Measurements from ENCODE around the gene CNOT1. TPM values are rescaled to one million over a fixed set of nuclear protein-coding genes. Genes with fewer than 3 reads are reported as not detected.
"Not testable (repeated sequence)": the region's sequence is repeated elsewhere in the genome, so short reads cannot be mapped to it uniquely, and the experiment has no call there.

The CNOT1 gene
- total and polyA plus RNA-seq, 7 experiments from 2014 or later = 81.2 to 249 (median 232) TPM

DNA sequence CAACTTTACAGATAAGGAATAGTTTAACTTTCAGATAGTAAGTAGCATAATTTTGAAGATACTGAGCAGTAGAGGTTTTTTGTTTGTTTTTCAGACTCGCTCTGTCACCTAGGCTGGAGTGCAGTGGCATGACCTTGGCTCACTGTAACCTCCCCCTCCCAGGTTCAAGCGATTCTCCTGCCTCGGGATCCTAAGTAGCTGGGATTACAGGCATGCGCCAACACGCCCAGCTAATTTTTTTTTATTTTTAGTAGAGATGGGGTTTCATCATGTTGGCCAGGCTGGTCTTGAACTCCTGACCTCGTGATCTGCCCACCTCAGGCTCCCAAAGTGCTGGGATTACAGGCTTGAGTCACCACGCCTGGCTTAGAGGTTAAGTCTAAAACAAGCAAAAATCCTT, 16.7 kb downstream of the CNOT1 start:
- Mint-ChIP-seq H3K4me3 (peak overlapping the region in 1 of 10 donors; percentile 7), H3K4me1 (peaks cover 18 to 53% (median 44%) of the 10 kb centered on the region in 7 donors)
- not testable (repeated sequence) for H3K9me3 Mint-ChIP-seq

DNA sequence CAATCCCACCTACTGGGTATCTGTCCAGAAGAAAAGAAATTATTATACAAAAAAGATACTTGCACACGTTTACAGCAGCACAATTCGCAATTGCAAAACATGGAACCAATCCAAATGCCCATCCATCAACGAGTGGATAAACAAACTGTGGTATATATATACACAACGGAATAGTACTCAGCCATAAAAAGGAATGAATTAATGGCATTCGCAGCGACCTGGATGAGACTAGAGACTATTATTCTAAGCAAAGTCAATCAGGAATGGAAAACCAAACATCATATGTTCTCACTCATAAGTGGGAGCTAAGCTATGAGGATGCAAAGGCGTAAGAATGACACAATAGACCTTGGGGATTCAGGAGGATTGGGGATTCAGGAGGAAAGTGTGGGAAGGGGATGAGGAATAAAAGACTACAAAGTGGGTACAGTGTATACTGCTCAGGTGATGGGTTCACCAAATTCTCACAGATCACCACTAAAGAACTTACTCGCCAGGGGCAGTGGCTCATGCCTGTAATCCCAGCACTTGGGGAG, 21.0 kb downstream of the CNOT1 start:
- Mint-ChIP-seq H3K36me3 (peaks cover 0 to 25% (median 14%) of the 10 kb centered on the region in 5 donors), H3K27ac (peak overlapping the region in 6 of 9 donors; percentile 1 to 82 (median 37)), H3K9me3 (peaks cover 0 to 2% (median 0%) of the 10 kb centered on the region in 11 donors), H3K4me3 (peak overlapping the region in 3 of 10 donors; percentile 18 to 45 (median 21)), H3K4me1 (peaks cover 12 to 50% (median 44%) of the 10 kb centered on the region in 7 donors), H3K27me3 (no peaks in the 10 kb centered on the region)
- Histone ChIP-seq H3K4me1 (ENCODE audit: control insufficient read depth in 2 of 2, insufficient read depth in 2 of 2, low read length in 2 of 2) (peaks cover 2 to 7% of the 10 kb centered on the region in 2 donors), H3K9me3 (ENCODE audit: control insufficient read depth in 2 of 3, low read length in 3 of 3) (no peaks in the 10 kb centered on the region), H3K4me3 (ENCODE audit: low read length) (no peak overlapping the region), H3K27me3 (ENCODE audit: control insufficient read depth in 2 of 2, insufficient read depth in 2 of 2, low read length in 2 of 2) (no peaks in the 10 kb centered on the region), H3K27ac (ENCODE audit: low read depth, low read length) (no peak overlapping the region), H3K36me3 (ENCODE audit: control insufficient read depth in 2 of 3, insufficient read depth in 3 of 3, low read length in 3 of 3) (peaks cover 0 to 11% (median 0%) of the 10 kb centered on the region in 3 experiments)
- ChIA-PET POLR2A (no interaction called here), CTCF (no interaction called here)
- intact Hi-C loops (cut with micrococcal nuclease) = no loop called here
- ATAC-seq = no peak
- DNase-seq = no peak

More for the DNA sequence above, 16.7 kb downstream of the CNOT1 start:
- intact Hi-C loops (cut with micrococcal nuclease); CTCF ChIA-PET; H3K27me3 Mint-ChIP-seq; H3K4me3 ChIP-seq (ENCODE audit: low read length); DNase-seq; POLR2A ChIA-PET; H3K27ac ChIP-seq (ENCODE audit: low read depth, low read length); ATAC-seq; H3K9me3 ChIP-seq (ENCODE audit: control insufficient read depth in 2 of 3, low read length in 3 of 3); H3K27me3 ChIP-seq (ENCODE audit: control insufficient read depth in 2 of 2, insufficient read depth in 2 of 2, low read length in 2 of 2): not testable (repeated sequence)
- H3K4me1 ChIP-seq (ENCODE audit: control insufficient read depth in 2 of 2, insufficient read depth in 2 of 2, low read length in 2 of 2) = peaks cover 0 to 11% of the 10 kb centered on the region in 2 donors
- H3K27ac Mint-ChIP-seq = peak overlapping the region in 3 of 9 donors; percentile 34 to 81 (median 80)
- peaks cover 0 to 15% (median 0%) of the 10 kb centered on the region in 3 experiments for H3K36me3 ChIP-seq (ENCODE audit: control insufficient read depth in 2 of 3, insufficient read depth in 3 of 3, low read length in 3 of 3)
- H3K36me3 Mint-ChIP-seq = peaks cover 0 to 27% (median 22%) of the 10 kb centered on the region in 5 donors

DNA sequence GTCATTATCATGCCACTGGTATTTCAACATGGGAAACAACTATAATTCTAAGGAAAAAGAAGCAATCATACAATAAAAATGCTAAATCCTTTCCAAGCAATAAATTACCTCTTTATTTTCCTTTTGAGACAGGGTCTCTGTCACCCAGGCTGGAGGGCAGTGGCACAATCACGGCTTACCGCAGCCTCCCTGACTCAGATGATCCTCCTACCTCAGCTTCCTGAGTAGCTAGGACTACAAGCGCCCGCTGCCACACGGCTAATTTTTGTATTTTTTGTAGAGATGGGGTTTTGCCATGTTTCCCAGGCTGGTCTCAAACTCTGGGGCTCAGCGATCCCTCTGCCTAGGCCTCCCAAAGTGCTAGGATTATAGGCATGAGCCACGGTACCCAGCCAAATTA, 24.1 kb downstream of the CNOT1 start:
- POLR2A ChIA-PET = no interaction called here
- intact Hi-C loops (cut with micrococcal nuclease) = no loop called here
- CTCF ChIA-PET = no interaction called here
- peaks cover 0 to 16% (median 0%) of the 10 kb centered on the region in 3 experiments for H3K36me3 ChIP-seq (ENCODE audit: control insufficient read depth in 2 of 3, insufficient read depth in 3 of 3, low read length in 3 of 3)
- no peaks in the 10 kb centered on the region for H3K9me3 ChIP-seq (ENCODE audit: control insufficient read depth in 2 of 3, low read length in 3 of 3)
- Mint-ChIP-seq H3K36me3 (peaks cover 0 to 21% (median 12%) of the 10 kb centered on the region in 5 donors), H3K9me3 (peaks cover 0 to 2% (median 0%) of the 10 kb centered on the region in 11 donors), H3K4me3 (no peak overlapping the region), H3K4me1 (peaks cover 27 to 54% (median 47%) of the 10 kb centered on the region in 7 donors), H3K27ac (no peak overlapping the region), H3K27me3 (no peaks in the 10 kb centered on the region)
- H3K27me3 ChIP-seq (ENCODE audit: control insufficient read depth in 2 of 2, insufficient read depth in 2 of 2, low read length in 2 of 2) = no peaks in the 10 kb centered on the region
- ATAC-seq = no peak
- H3K4me3 ChIP-seq (ENCODE audit: low read length) = no peak overlapping the region
- peaks cover 4% of the 10 kb centered on the region in 2 donors for H3K4me1 ChIP-seq (ENCODE audit: control insufficient read depth in 2 of 2, insufficient read depth in 2 of 2, low read length in 2 of 2)
- H3K27ac ChIP-seq (ENCODE audit: low read depth, low read length) = no peak overlapping the region
- no peak for DNase-seq

DNA sequence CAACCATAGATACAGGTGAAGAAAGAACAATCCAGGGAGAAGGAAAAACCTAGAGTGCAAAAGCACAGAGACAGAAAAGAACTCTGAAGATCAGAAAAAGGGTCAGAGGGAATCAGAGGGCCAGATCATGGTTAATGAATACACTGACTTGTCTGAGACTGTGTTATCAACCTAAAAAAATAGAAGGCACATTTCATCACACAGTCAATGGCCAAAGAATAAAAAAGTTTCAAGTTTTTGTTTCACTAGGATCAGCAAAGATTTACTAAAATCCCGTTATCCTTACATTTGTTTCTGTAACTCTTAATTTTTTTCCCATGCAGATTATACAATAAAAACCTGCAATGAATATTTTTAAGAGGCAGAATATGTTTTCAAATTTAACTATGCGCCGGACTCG, 38.5 kb downstream of the CNOT1 start:
- ATAC-seq (no peak), DNase-seq (no peak)
- peaks cover 0 to 4% of the 10 kb centered on the region in 2 donors for H3K4me1 ChIP-seq (ENCODE audit: control insufficient read depth in 2 of 2, insufficient read depth in 2 of 2, low read length in 2 of 2)
- peaks cover 18 to 55% (median 22%) of the 10 kb centered on the region in 3 experiments for H3K36me3 ChIP-seq (ENCODE audit: control insufficient read depth in 2 of 3, insufficient read depth in 3 of 3, low read length in 3 of 3)
- Mint-ChIP-seq H3K36me3 (peaks cover 0 to 51% (median 36%) of the 10 kb centered on the region in 5 donors), H3K4me3 (no peak overlapping the region), H3K9me3 (no peaks in the 10 kb centered on the region), H3K27me3 (no peaks in the 10 kb centered on the region), H3K27ac (peak overlapping the region in 5 of 9 donors; percentile 31 to 90 (median 50)), H3K4me1 (peaks cover 15 to 39% (median 20%) of the 10 kb centered on the region in 7 donors)
- CTCF ChIA-PET = interaction anchor here (0.7 kb wide), 1 partner anchor 56 kb away, joined by 3 read pairs; no protein-coding TSS in a partner anchor
- POLR2A ChIA-PET = no interaction called here
- H3K4me3 ChIP-seq (ENCODE audit: low read length) = no peak overlapping the region
- no peaks in the 10 kb centered on the region for H3K9me3 ChIP-seq (ENCODE audit: control insufficient read depth in 2 of 3, low read length in 3 of 3)
- intact Hi-C loops (cut with micrococcal nuclease) = no loop called here
- no peak overlapping the region for H3K27ac ChIP-seq (ENCODE audit: low read depth, low read length)
- H3K27me3 ChIP-seq (ENCODE audit: control insufficient read depth in 2 of 2, insufficient read depth in 2 of 2, low read length in 2 of 2) = no peaks in the 10 kb centered on the region

DNA sequence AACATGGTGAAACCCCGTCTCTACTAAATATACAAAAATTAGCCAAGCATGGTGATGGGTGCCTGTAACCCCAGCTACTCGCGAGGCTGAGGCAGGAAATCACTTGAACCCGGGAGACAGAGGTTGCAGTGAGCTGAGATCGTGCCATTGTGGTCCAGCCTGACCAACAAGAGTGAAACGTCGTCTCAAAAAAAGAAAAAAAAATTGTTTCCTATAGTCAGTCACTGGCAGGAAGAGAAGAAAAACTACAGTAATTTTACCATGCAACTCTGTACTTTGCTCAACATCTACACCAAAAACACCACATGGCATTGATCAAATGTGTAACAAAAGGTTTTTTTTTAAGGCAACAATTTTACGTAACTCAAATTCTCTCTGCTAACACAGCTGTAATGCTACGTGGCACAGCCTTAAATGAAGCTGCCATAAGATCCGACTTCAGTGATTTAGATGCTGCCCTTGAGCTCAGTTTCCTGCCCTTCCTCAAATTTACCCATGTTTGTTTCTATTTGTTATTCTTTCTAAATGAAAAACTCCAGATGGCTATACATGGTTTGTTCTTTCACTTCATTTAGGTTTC, 40.2 kb downstream of the CNOT1 start:
- POLR2A ChIA-PET = interaction anchor here (1.6 kb wide), 1 partner anchor 40 kb away, joined by 5 read pairs; the partner anchor contains the start of gene CNOT1

DNA sequence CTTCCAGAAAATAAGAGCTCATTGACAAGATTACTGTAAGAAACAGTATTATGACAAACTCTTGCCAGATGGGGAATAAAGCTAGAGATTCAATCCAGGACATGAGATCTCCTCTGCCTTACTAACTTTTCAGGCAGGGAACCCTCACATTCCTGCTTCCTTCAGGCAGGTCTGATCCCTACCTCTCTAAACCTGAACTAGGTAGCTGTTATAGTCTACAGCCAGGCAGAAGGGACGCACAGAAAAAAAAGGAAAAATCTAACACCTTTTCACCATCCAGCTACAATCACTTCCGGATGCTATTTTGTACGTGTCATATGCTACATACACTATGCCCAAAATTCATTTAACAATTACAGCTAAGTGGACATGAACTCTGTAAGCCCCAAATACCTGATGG, 41.2 kb downstream of the CNOT1 start:
- Histone ChIP-seq H3K27me3 (ENCODE audit: control insufficient read depth in 2 of 2, insufficient read depth in 2 of 2, low read length in 2 of 2) (no peaks in the 10 kb centered on the region), H3K4me1 (ENCODE audit: control insufficient read depth in 2 of 2, insufficient read depth in 2 of 2, low read length in 2 of 2) (peaks cover 0 to 4% of the 10 kb centered on the region in 2 donors), H3K4me3 (ENCODE audit: low read length) (no peak overlapping the region), H3K27ac (ENCODE audit: low read depth, low read length) (peak overlapping the region; percentile 12), H3K36me3 (ENCODE audit: control insufficient read depth in 2 of 3, insufficient read depth in 3 of 3, low read length in 3 of 3) (peaks cover 23 to 70% (median 29%) of the 10 kb centered on the region in 3 experiments), H3K9me3 (ENCODE audit: control insufficient read depth in 2 of 3, low read length in 3 of 3) (no peaks in the 10 kb centered on the region)
- no peaks in the 10 kb centered on the region for H3K27me3 Mint-ChIP-seq
- peaks cover 13 to 37% (median 15%) of the 10 kb centered on the region in 7 donors for H3K4me1 Mint-ChIP-seq
- ATAC-seq (no peak), DNase-seq (no peak)
- POLR2A ChIA-PET = interaction anchor here (1.0 to 1.1 kb wide), 2 partner anchors 8 to 9 kb away, joined by 3 to 4 read pairs; no protein-coding TSS in a partner anchor
- peaks cover 0 to 56% (median 41%) of the 10 kb centered on the region in 5 donors for H3K36me3 Mint-ChIP-seq
- H3K27ac Mint-ChIP-seq = peak overlapping the region in 3 of 9 donors; percentile 17 to 48 (median 25)
- CTCF ChIA-PET = no interaction called here
- no peak overlapping the region for H3K4me3 Mint-ChIP-seq
- H3K9me3 Mint-ChIP-seq = no peaks in the 10 kb centered on the region
- intact Hi-C loops (cut with micrococcal nuclease) = no loop called here

More for the DNA sequence above, 40.2 kb downstream of the CNOT1 start:
- intact Hi-C loops (cut with micrococcal nuclease) = no loop called here
- H3K36me3 Mint-ChIP-seq = peaks cover 0 to 57% (median 42%) of the 10 kb centered on the region in 5 donors
- H3K27me3 ChIP-seq (ENCODE audit: control insufficient read depth in 2 of 2, insufficient read depth in 2 of 2, low read length in 2 of 2) = no peaks in the 10 kb centered on the region
- peaks cover 23 to 64% (median 29%) of the 10 kb centered on the region in 3 experiments for H3K36me3 ChIP-seq (ENCODE audit: control insufficient read depth in 2 of 3, insufficient read depth in 3 of 3, low read length in 3 of 3)
- H3K9me3 Mint-ChIP-seq = no peaks in the 10 kb centered on the region
- H3K27ac Mint-ChIP-seq = peak overlapping the region in 6 of 9 donors; percentile 15 to 47 (median 22)
- H3K4me1 Mint-ChIP-seq = peaks cover 13 to 37% (median 15%) of the 10 kb centered on the region in 7 donors
- CTCF ChIA-PET = no interaction called here
- DNase-seq (no peak), ATAC-seq (no peak)
- no peak overlapping the region for H3K27ac ChIP-seq (ENCODE audit: low read depth, low read length)
- no peaks in the 10 kb centered on the region for H3K27me3 Mint-ChIP-seq
- no peak overlapping the region for H3K4me3 ChIP-seq (ENCODE audit: low read length)
- no peaks in the 10 kb centered on the region for H3K9me3 ChIP-seq (ENCODE audit: control insufficient read depth in 2 of 3, low read length in 3 of 3)
- H3K4me3 Mint-ChIP-seq = no peak overlapping the region
- H3K4me1 ChIP-seq (ENCODE audit: control insufficient read depth in 2 of 2, insufficient read depth in 2 of 2, low read length in 2 of 2) = peaks cover 0 to 4% of the 10 kb centered on the region in 2 donors
